Panc1 (cell line): ENCODE data around the gene TAS1R2. TPM values are rescaled to one million over a fixed set of nuclear protein-coding genes. Genes with fewer than 3 reads are reported as not detected.
A peak's percentile ranks its signal among the peaks of the same experiment; 100 is the strongest.

Experiments
- ATAC-seq: fragments of 200-7000 bp; cut with Tn5 transposase; 2 replicates; pipeline ENCODE4 v1.9.1; 2020; ENCODE audit warnings: mild to moderate bottlenecking, moderate library complexity
- Bru-seq: library from RNA; stranded (reverse); fragments of 400-500 nt; gene quantifications from one replicate; lab custom pipeline; 2021; lab: Mats Ljungman, UMichigan
- BruChase-seq, 2 experiments: library from RNA; stranded (reverse); fragments of 400-500 nt; gene quantifications; one replicate each; lab custom pipeline; 2021; lab: Mats Ljungman, UMichigan
- BruUV-seq: library from RNA; stranded (reverse); fragments of 400-500 nt; replicated peaks from 2 replicates; lab custom pipeline; 2021; lab: Mats Ljungman, UMichigan
- CTCF ChIA-PET: fragments of 300-600 bp; sonication (Branson Sonifier 250); formaldehyde crosslinking; loops from one replicate; lab custom pipeline; 2022; ENCODE audit warnings: antibody characterized with exemption; lab: Charles Lee
- POLR2A ChIA-PET: fragments of 300-600 bp; sonication (Branson Sonifier 250); formaldehyde crosslinking; loops from one replicate; lab custom pipeline; 2022; ENCODE audit warnings: antibody characterized with exemption; lab: Charles Lee
- DNase-seq: peaks from one replicate; pipeline ENCODE4 v3.0.0-alpha.2; 2010; ENCODE audit warnings: low read depth, low spot score
- H3K27ac ChIP-seq: 2 replicates; pipeline ENCODE4 v1.5.1; 2011; ENCODE audit warnings: mild to moderate bottlenecking, low read length, inconsistent platforms
- H3K27me3 ChIP-seq: fragments of 200-500 bp; sonication (Bioruptor generic); 2 replicates; pipeline ENCODE4 v1.6.0; 2014; ENCODE audit warnings: low read length, inconsistent platforms; ENCODE audit not compliant: control insufficient read depth, insufficient read depth
- H3K36me3 ChIP-seq: fragments of 200-500 bp; sonication (Bioruptor generic); 2 replicates; pipeline ENCODE4 v1.5.1; 2014; ENCODE audit warnings: inconsistent platforms, mild to moderate bottlenecking, low read length, moderate library complexity; ENCODE audit not compliant: control insufficient read depth, insufficient read depth
- H3K4me1 ChIP-seq: 2 replicates; pipeline ENCODE4 v1.5.1; 2011; ENCODE audit warnings: inconsistent platforms, mild to moderate bottlenecking, low read length, moderate library complexity; ENCODE audit not compliant: control insufficient read depth, insufficient read depth
- H3K4me3 ChIP-seq, 2 experiments: 2 replicates each; pipeline ENCODE4 v1.5.1; 2011 to 2012; ENCODE audit warnings: low read depth in 2 of 2, low read length in 2 of 2, mild to moderate bottlenecking in 2 of 2, inconsistent platforms in 1 of 2, moderate library complexity in 1 of 2
- H3K9me3 ChIP-seq: fragments of 200-500 bp; sonication (Bioruptor generic); 2 replicates; pipeline ENCODE4 v1.5.1; 2014; ENCODE audit warnings: low read depth, mild to moderate bottlenecking, inconsistent platforms, low read length, moderate library complexity; ENCODE audit not compliant: control insufficient read depth, insufficient read depth
- POLR2AphosphoS5 ChIP-seq: IDR thresholded peaks from 2 replicates; pipeline ENCODE4 v1.6.1; 2012; ENCODE audit warnings: mild to moderate bottlenecking, low read depth, low read length, moderate library complexity
- SIN3A ChIP-seq: IDR thresholded peaks from 2 replicates; pipeline ENCODE4 v1.6.1; 2012; ENCODE audit warnings: low read depth, mild to moderate bottlenecking, low read length, moderate library complexity, borderline replicate concordance; ENCODE audit not compliant: insufficient read depth
- TCF7L2 ChIP-seq: IDR thresholded peaks from 2 replicates; pipeline ENCODE4 v1.6.1; 2011; ENCODE audit warnings: mild to moderate bottlenecking, low read depth, low read length, inconsistent platforms
- in situ Hi-C: cut with HindIII; loops from 2 replicates; pipeline ENCODE4 v1.10.0; 2016; ENCODE audit warnings: low sequenced_read_pairs, low pct_unique_long_range_greater_than_20kb
- intact Hi-C: fragments of 100-400 bp; cut with micrococcal nuclease; formaldehyde crosslinking; loops from one replicate; pipeline ENCODE4 v1.10.0; 2022; ENCODE audit not compliant: unreplicated experiment
- long read RNA-seq: library from polyadenylated mRNA; unstranded; transcript quantifications from one replicate; pipeline ENCODE4 v2.0.0, GENCODE V29; 2021; ENCODE audit not compliant: unreplicated experiment
- polyA plus RNA-seq: library from polyadenylated mRNA; unstranded; fragments of >200 nt; gene quantifications from one replicate; pipeline ENCODE4 v1.2.1, GENCODE V29; 2012; ENCODE audit warnings: missing spikeins; ENCODE audit not compliant: insufficient read length
- total RNA-seq: library from RNA; stranded (reverse); gene quantifications from one replicate; pipeline ENCODE4 v1.2.1, GENCODE V29; 2021; ENCODE audit not compliant: unreplicated experiment
- TF ChIP-seq, protein P1 (sequence below): fragments of 450-650 bp; IDR thresholded peaks from 2 replicates; pipeline ENCODE4 v1.5.1; 2017; ENCODE audit warnings: mild to moderate bottlenecking
- TF ChIP-seq, protein P2 (sequence below), 2 experiments: IDR thresholded peaks; 2 replicates each; pipeline ENCODE4 v1.6.1; 2011 to 2012; ENCODE audit warnings: low read depth in 2 of 2, control low read depth in 1 of 2, low read length in 1 of 2, mild to moderate bottlenecking in 1 of 2, moderate library complexity in 1 of 2; ENCODE audit not compliant: insufficient read depth in 1 of 2

TAS1R2 gene
- not detected for total RNA-seq
- polyA plus RNA-seq = not detected
- Bru-seq, nascent RNA = not detected
- percentile 17 among the genes with signal in this experiment for BruChase-seq, experiment 1, labeled RNA remaining after a 2-hour chase
- BruChase-seq, experiment 2, labeled RNA remaining after a 6-hour chase = percentile 9 among the genes with signal in this experiment
- long read RNA-seq = 0 reads

DNA sequence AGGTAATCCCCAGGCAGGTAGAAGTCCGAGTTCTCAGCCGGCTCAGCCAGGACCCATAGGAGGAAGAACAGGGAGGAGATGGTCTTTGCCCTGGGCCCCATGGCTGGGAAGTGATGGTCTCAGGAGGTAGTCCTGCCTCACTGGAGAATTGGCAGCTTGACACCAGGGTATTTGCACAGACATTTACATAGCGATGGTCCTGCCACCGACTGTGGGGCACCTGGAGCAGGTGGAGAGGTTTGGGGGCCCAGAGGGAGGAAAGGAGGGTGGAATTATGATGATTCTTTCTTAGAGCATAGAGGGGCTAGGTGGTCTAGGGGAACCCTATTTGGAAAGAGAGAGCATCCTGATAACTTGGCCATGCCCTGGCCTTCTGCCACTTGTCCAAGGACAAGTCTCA is at the start of gene TAS1R2:
Gene TAS1R2, minus strand, starts transcription at position 101 of the 400 bp plus-strand sequence. Its CDS starts 0 bp downstream, at position 101.
- Histone ChIP-seq H3K4me1 (no peaks in the 10 kb centered on the region), H3K4me3 (no peak within 1 kb of the TSS), H3K36me3 (no peaks in the 10 kb centered on the region), H3K27me3 (peaks cover 7% of the 10 kb centered on the region; the same call in 1 of the 2 replicates), H3K9me3 (no peaks in the 10 kb centered on the region), H3K27ac (no peak within 1 kb of the TSS)
- ChIA-PET CTCF (no interaction called here), POLR2A (no interaction called here)
- TF ChIP-seq, protein P1, sequence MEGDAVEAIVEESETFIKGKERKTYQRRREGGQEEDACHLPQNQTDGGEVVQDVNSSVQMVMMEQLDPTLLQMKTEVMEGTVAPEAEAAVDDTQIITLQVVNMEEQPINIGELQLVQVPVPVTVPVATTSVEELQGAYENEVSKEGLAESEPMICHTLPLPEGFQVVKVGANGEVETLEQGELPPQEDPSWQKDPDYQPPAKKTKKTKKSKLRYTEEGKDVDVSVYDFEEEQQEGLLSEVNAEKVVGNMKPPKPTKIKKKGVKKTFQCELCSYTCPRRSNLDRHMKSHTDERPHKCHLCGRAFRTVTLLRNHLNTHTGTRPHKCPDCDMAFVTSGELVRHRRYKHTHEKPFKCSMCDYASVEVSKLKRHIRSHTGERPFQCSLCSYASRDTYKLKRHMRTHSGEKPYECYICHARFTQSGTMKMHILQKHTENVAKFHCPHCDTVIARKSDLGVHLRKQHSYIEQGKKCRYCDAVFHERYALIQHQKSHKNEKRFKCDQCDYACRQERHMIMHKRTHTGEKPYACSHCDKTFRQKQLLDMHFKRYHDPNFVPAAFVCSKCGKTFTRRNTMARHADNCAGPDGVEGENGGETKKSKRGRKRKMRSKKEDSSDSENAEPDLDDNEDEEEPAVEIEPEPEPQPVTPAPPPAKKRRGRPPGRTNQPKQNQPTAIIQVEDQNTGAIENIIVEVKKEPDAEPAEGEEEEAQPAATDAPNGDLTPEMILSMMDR = no peak
- TF ChIP-seq TCF7L2 (no peak), POLR2AphosphoS5 (no peak), SIN3A (no peak)
- TF ChIP-seq, protein P2, sequence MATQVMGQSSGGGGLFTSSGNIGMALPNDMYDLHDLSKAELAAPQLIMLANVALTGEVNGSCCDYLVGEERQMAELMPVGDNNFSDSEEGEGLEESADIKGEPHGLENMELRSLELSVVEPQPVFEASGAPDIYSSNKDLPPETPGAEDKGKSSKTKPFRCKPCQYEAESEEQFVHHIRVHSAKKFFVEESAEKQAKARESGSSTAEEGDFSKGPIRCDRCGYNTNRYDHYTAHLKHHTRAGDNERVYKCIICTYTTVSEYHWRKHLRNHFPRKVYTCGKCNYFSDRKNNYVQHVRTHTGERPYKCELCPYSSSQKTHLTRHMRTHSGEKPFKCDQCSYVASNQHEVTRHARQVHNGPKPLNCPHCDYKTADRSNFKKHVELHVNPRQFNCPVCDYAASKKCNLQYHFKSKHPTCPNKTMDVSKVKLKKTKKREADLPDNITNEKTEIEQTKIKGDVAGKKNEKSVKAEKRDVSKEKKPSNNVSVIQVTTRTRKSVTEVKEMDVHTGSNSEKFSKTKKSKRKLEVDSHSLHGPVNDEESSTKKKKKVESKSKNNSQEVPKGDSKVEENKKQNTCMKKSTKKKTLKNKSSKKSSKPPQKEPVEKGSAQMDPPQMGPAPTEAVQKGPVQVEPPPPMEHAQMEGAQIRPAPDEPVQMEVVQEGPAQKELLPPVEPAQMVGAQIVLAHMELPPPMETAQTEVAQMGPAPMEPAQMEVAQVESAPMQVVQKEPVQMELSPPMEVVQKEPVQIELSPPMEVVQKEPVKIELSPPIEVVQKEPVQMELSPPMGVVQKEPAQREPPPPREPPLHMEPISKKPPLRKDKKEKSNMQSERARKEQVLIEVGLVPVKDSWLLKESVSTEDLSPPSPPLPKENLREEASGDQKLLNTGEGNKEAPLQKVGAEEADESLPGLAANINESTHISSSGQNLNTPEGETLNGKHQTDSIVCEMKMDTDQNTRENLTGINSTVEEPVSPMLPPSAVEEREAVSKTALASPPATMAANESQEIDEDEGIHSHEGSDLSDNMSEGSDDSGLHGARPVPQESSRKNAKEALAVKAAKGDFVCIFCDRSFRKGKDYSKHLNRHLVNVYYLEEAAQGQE (IDR thresholded peaks at IDR 0.05; ENCODE audit: insufficient read depth in 1 of 2, low read depth in 2 of 2, low read length in 1 of 2) = no peak
- intact Hi-C loops = no loop called here
- no peak for DNase-seq
- ATAC-seq = no peak
- BruUV-seq = no TSS peak
- in situ Hi-C loops = no loop called here

DNA sequence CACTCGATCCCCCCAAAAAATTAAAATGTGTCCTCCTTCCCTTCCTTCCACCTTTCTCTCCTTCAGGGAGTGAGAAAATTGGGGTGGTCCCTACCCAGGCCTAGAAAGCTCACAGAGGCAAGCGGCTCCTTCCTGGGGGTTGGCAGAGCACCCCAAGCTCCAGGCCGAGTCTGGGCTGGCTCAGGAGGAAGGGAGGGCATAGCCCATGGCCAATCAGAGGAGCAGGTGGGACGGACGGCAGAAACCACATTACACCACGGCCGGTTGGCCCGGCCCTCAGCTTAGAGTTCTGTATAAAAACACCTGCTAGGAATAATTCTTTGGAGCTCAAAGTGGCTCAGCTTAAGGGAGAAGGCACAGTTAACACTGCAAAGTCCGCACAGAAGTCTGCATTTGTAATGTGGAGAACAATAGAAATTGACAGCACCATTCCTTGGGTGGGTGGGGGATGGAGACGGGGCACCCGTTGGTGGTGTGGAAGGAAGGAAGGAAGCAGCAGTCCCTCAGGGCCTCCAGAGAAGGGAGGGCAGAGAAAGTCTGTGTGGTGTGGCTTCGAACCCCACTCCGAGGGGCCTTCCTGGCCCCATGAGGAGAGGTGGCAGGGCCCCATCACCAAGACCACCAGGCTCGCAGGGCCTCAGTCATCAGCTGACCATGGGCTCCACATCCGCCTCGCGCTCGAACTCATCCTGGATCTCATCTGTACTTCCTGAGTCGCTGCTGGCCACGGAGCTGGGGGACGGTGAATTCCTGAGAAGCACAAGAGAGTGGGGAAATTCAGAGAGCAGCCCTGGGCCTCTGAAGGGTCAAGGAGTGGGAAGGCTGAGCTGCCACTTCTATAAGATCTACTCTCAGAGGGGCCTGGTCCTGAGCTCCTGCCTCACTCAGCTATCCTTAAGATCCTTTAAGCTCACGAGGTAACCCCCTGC is 48.7 kb upstream of the TAS1R2 start:
- POLR2A ChIA-PET = interaction anchor here (0.6 kb wide), 2 partner anchors 111 to 118 kb away, joined by 4 to 5 read pairs; no protein-coding TSS in a partner anchor
- peaks cover 35% of the 10 kb centered on the region for H3K4me1 ChIP-seq
- H3K36me3 ChIP-seq = peaks cover 5% of the 10 kb centered on the region
- no peaks in the 10 kb centered on the region for H3K27me3 ChIP-seq
- DNase-seq (no peak), ATAC-seq (0 out of 2 replicates have a peak, but pooled peaks have one; percentile 6)
- no peak for TF ChIP-seq POLR2AphosphoS5
- TF ChIP-seq, protein P2 (IDR thresholded peaks at IDR 0.05; ENCODE audit: insufficient read depth in 1 of 2, low read depth in 2 of 2, low read length in 1 of 2) = no peak
- no peak for TF ChIP-seq TCF7L2
- TF ChIP-seq, protein P1 = no peak
- TF ChIP-seq SIN3A = no peak
- intact Hi-C loops = loop anchor here (10.0 kb wide), 1 partner anchor 187 kb away; no protein-coding TSS in a partner anchor
- H3K27ac ChIP-seq = peak overlapping the region; percentile 75
- H3K4me3 ChIP-seq = no peak overlapping the region
- no TSS peak for BruUV-seq
- CTCF ChIA-PET = interaction anchor here (0.6 to 1.1 kb wide), 2 partner anchors 14 to 165 kb away, joined by 3 read pairs; no protein-coding TSS in a partner anchor
- no peaks in the 10 kb centered on the region for H3K9me3 ChIP-seq
- in situ Hi-C loops = no loop called here
